ACC112 (cell line): ENCODE data around the gene DNMT1.

Experiments
- H2AFZ ChIP-seq: fragments of 200-600 bp; sonication (generic); one replicate; pipeline ENCODE4 v1.6.0; 2017; ENCODE audit warnings: antibody characterized with exemption, low read length; ENCODE audit not compliant: unreplicated experiment
- H3K27ac ChIP-seq: fragments of 200-600 bp; sonication (generic); 2 replicates; pipeline ENCODE4 v1.5.1; 2014; ENCODE audit warnings: low read depth, mild to moderate bottlenecking, antibody characterized with exemption, low read length, moderate library complexity
- H3K27me3 ChIP-seq: fragments of 200-600 bp; sonication (generic); 2 replicates; pipeline ENCODE4 v1.6.1; 2014; ENCODE audit warnings: mild to moderate bottlenecking, antibody characterized with exemption, low read length, moderate library complexity, mixed read lengths; ENCODE audit not compliant: insufficient read depth
- H3K36me3 ChIP-seq: fragments of 200-600 bp; sonication (generic); 2 replicates; pipeline ENCODE4 v1.6.1; 2016; ENCODE audit warnings: mild to moderate bottlenecking, antibody characterized with exemption, low read length, moderate library complexity, mixed read lengths; ENCODE audit not compliant: insufficient read depth
- H3K4me1 ChIP-seq: fragments of 200-600 bp; sonication (generic); one replicate; pipeline ENCODE4 v1.6.1; 2016; ENCODE audit warnings: low read length, mixed read lengths; ENCODE audit not compliant: insufficient read depth, unreplicated experiment, control insufficient read depth
- H3K4me3 ChIP-seq: fragments of 200-600 bp; sonication (generic); 2 replicates; pipeline ENCODE4 v1.5.1; 2014; ENCODE audit warnings: mild to moderate bottlenecking, low read depth, low read length
- H3K79me2 ChIP-seq: fragments of 200-600 bp; sonication (generic); one replicate; pipeline ENCODE4 v1.6.0; 2016; ENCODE audit warnings: low read length; ENCODE audit not compliant: control insufficient read depth, unreplicated experiment, insufficient read depth

Gene DNMT1

GRCh38 chr19:10220695-10221094, 25.9 kb upstream of the DNMT1 start:
- no peaks in the 10 kb centered on the region for H3K27me3 ChIP-seq
- no peaks in the 10 kb centered on the region for H3K4me1 ChIP-seq
- no peaks in the 10 kb centered on the region for H3K79me2 ChIP-seq
- no peaks in the 10 kb centered on the region for H3K36me3 ChIP-seq
- no peak overlapping the region for H2AFZ ChIP-seq
- H3K4me3 ChIP-seq = no peak overlapping the region
- H3K27ac ChIP-seq = no peak overlapping the region

- H3K4me3 ChIP-seq = no peak overlapping the region
- no peak overlapping the region for H2AFZ ChIP-seq
- peaks cover 4% of the 10 kb centered on the region for H3K4me1 ChIP-seq
- no peak overlapping the region for H3K27ac ChIP-seq
- H3K79me2 ChIP-seq = no peaks in the 10 kb centered on the region
- no peaks in the 10 kb centered on the region for H3K36me3 ChIP-seq
- H3K27me3 ChIP-seq = no peaks in the 10 kb centered on the region
Observed at GRCh38 chr19:10219678-10220077, 24.9 kb upstream of the DNMT1 start.

- H2AFZ ChIP-seq = no peak overlapping the region
- H3K79me2 ChIP-seq = no peaks in the 10 kb centered on the region
- no peak overlapping the region for H3K4me3 ChIP-seq
- H3K27me3 ChIP-seq = no peaks in the 10 kb centered on the region
- no peak overlapping the region for H3K27ac ChIP-seq
- H3K4me1 ChIP-seq = peaks cover 6% of the 10 kb centered on the region
- no peaks in the 10 kb centered on the region for H3K36me3 ChIP-seq
Observed at GRCh38 chr19:10217085-10217484, 22.3 kb upstream of the DNMT1 start.

GRCh38 chr19:10214784-10215183, 20.0 kb upstream of the DNMT1 start:
- H2AFZ ChIP-seq = no peak overlapping the region
- no peaks in the 10 kb centered on the region for H3K79me2 ChIP-seq
- H3K27me3 ChIP-seq = no peaks in the 10 kb centered on the region
- no peak overlapping the region; the same call in 1 of the 2 replicates for H3K27ac ChIP-seq
- peaks cover 6% of the 10 kb centered on the region for H3K4me1 ChIP-seq
- H3K36me3 ChIP-seq = no peaks in the 10 kb centered on the region
- H3K4me3 ChIP-seq = no peak overlapping the region

- Histone ChIP-seq H3K27me3 (no peaks in the 10 kb centered on the region), H3K4me3 (no peak overlapping the region), H3K36me3 (no peaks in the 10 kb centered on the region), H3K27ac (no peak overlapping the region), H3K4me1 (peaks cover 14% of the 10 kb centered on the region), H3K79me2 (no peaks in the 10 kb centered on the region), H2AFZ (no peak overlapping the region)
Observed at GRCh38 chr19:10211691-10212090, 16.9 kb upstream of the DNMT1 start.

GRCh38 chr19:10211061-10211460, 16.3 kb upstream of the DNMT1 start:
- no peak overlapping the region for H2AFZ ChIP-seq
- H3K4me1 ChIP-seq = peaks cover 20% of the 10 kb centered on the region
- no peaks in the 10 kb centered on the region for H3K27me3 ChIP-seq
- no peak overlapping the region for H3K27ac ChIP-seq
- H3K79me2 ChIP-seq = no peaks in the 10 kb centered on the region
- no peak overlapping the region for H3K4me3 ChIP-seq
- H3K36me3 ChIP-seq = no peaks in the 10 kb centered on the region

GRCh38 chr19:10209315-10209714, 14.6 kb upstream of the DNMT1 start:
- no peak overlapping the region for H3K4me3 ChIP-seq
- no peak overlapping the region for H2AFZ ChIP-seq
- H3K27ac ChIP-seq = peak overlapping the region; percentile 43; the same call in 1 of the 2 replicates
- no peaks in the 10 kb centered on the region for H3K27me3 ChIP-seq
- H3K36me3 ChIP-seq = no peaks in the 10 kb centered on the region
- H3K4me1 ChIP-seq = peaks cover 15% of the 10 kb centered on the region
- no peaks in the 10 kb centered on the region for H3K79me2 ChIP-seq

- H3K36me3 ChIP-seq = no peaks in the 10 kb centered on the region
Observed at GRCh38 chr19:10207026-10207425, 12.3 kb upstream of the DNMT1 start.

GRCh38 chr19:10206226-10206885, 11.6 kb upstream of the DNMT1 start:
- Histone ChIP-seq H3K4me1 (peaks cover 15% of the 10 kb centered on the region), H3K36me3 (no peaks in the 10 kb centered on the region), H3K27ac (peak overlapping the region; percentile 42), H3K79me2 (no peaks in the 10 kb centered on the region), H3K27me3 (no peaks in the 10 kb centered on the region), H2AFZ (peak overlapping the region; percentile 68), H3K4me3 (no peak overlapping the region)

More at GRCh38 chr19:10207026-10207425, 12.3 kb upstream of the DNMT1 start:
- peak overlapping the region; percentile 42; the same call in 1 of the 2 replicates for H3K27ac ChIP-seq
- H3K79me2 ChIP-seq = no peaks in the 10 kb centered on the region
- no peaks in the 10 kb centered on the region for H3K27me3 ChIP-seq
- H3K4me1 ChIP-seq = peaks cover 15% of the 10 kb centered on the region
- no peak overlapping the region for H3K4me3 ChIP-seq
- H2AFZ ChIP-seq = no peak overlapping the region

- Histone ChIP-seq H3K27ac (no peak overlapping the region), H3K27me3 (no peaks in the 10 kb centered on the region), H3K4me1 (peaks cover 15% of the 10 kb centered on the region), H3K4me3 (no peak overlapping the region), H2AFZ (no peak overlapping the region), H3K79me2 (no peaks in the 10 kb centered on the region), H3K36me3 (no peaks in the 10 kb centered on the region)
Observed at GRCh38 chr19:10205636-10206035, 10.9 kb upstream of the DNMT1 start.

- Histone ChIP-seq H3K27ac (no peak overlapping the region), H2AFZ (no peak overlapping the region), H3K4me1 (peaks cover 13% of the 10 kb centered on the region), H3K36me3 (no peaks in the 10 kb centered on the region), H3K79me2 (no peaks in the 10 kb centered on the region), H3K4me3 (no peak overlapping the region), H3K27me3 (no peaks in the 10 kb centered on the region)
Observed at GRCh38 chr19:10203686-10204085, 8.9 kb upstream of the DNMT1 start.
